Hepatocyte (in vitro differentiated cells): ENCODE measurements around the gene GNG13. TPM values are rescaled to one million over a fixed set of nuclear protein-coding genes. Genes with fewer than 3 reads are reported as not detected.

Source experiments
- DNase-seq: peaks from one replicate; pipeline ENCODE4 v3.0.0-alpha.2; 2016; ENCODE audit warnings: low spot score
- H2AFZ ChIP-seq: fragments of 200-600 bp; sonication (generic); 2 replicates; pipeline ENCODE4 v1.6.0; 2016; ENCODE audit warnings: antibody characterized with exemption, mild to moderate bottlenecking
- H3K27ac ChIP-seq: fragments of 200-600 bp; sonication (generic); 2 replicates; pipeline ENCODE4 v1.5.1; 2016; ENCODE audit warnings: mild to moderate bottlenecking
- H3K27me3 ChIP-seq: fragments of 200-600 bp; sonication (generic); 2 replicates; pipeline ENCODE4 v1.6.1; 2016
- H3K36me3 ChIP-seq: fragments of 200-600 bp; sonication (generic); replicated peaks from 2 replicates; pipeline ENCODE4 v1.5.1; 2016; ENCODE audit warnings: low read depth; ENCODE audit not compliant: insufficient read depth
- H3K4me1 ChIP-seq: fragments of 200-600 bp; sonication (generic); 2 replicates; pipeline ENCODE4 v1.5.1; 2016; ENCODE audit warnings: mild to moderate bottlenecking, moderate library complexity; ENCODE audit not compliant: insufficient read depth
- H3K4me2 ChIP-seq: fragments of 200-600 bp; sonication (generic); 2 replicates; pipeline ENCODE4 v1.6.0; 2016
- H3K4me3 ChIP-seq: fragments of 200-600 bp; sonication (generic); 2 replicates; pipeline ENCODE4 v1.5.1; 2016; ENCODE audit warnings: mild to moderate bottlenecking
- H3K79me2 ChIP-seq: fragments of 200-600 bp; sonication (generic); 2 replicates; pipeline ENCODE4 v1.6.0; 2017; ENCODE audit warnings: mild to moderate bottlenecking
- H3K9me2 ChIP-seq: fragments of 200-600 bp; sonication (generic); replicated peaks from 2 replicates; pipeline ENCODE4 v1.6.0; 2017; ENCODE audit warnings: mild to moderate bottlenecking; ENCODE audit not compliant: insufficient read depth
- H3K9me3 ChIP-seq: fragments of 200-600 bp; sonication (generic); 2 replicates; pipeline ENCODE4 v1.5.1; 2016; ENCODE audit warnings: low read depth, mild to moderate bottlenecking
- H4K20me1 ChIP-seq: fragments of 200-600 bp; sonication (generic); 2 replicates; pipeline ENCODE4 v1.6.0; 2016; ENCODE audit warnings: mild to moderate bottlenecking; ENCODE audit not compliant: insufficient read depth, poor library complexity, severe bottlenecking
- EZH2 ChIP-seq: fragments of 200-600 bp; sonication (generic); IDR thresholded peaks from 2 replicates; pipeline ENCODE4 v1.6.1; 2016; ENCODE audit warnings: antibody characterized with exemption, mild to moderate bottlenecking, borderline replicate concordance
- EZH2phosphoT487 ChIP-seq: fragments of 200-600 bp; sonication (generic); IDR thresholded peaks from one replicate; pipeline ENCODE4 v1.6.1; 2018; ENCODE audit warnings: antibody characterized with exemption, mild to moderate bottlenecking, low read depth, moderate library complexity; ENCODE audit not compliant: unreplicated experiment, severe bottlenecking
- WGBS: methylation state at CpG from one replicate; pipeline ENCODE4 v1.1.6; 2016; ENCODE audit warnings: low lambda C conversion rate; ENCODE audit errors: missing lambda C conversion rate; 5-methylcytosine and 5-hydroxymethylcytosine counted together
- polyA plus RNA-seq: library from polyadenylated mRNA; unstranded; fragments of >200 nt; fragmentation: Nextera tagmentation; extraction: Ambion mirVana; gene quantifications from 2 replicates; pipeline ENCODE4 v1.2.1, GENCODE V29; 2016
- total RNA-seq: library from RNA; depleted of rRNA; stranded (reverse); fragments of >200 nt; gene quantifications from 2 replicates; pipeline ENCODE4 v1.2.3, GENCODE V29; 2014
- TF ChIP-seq, protein P1 (sequence below): fragments of 200-600 bp; sonication (generic); IDR thresholded peaks from 2 replicates; pipeline ENCODE4 v1.5.1; 2016; ENCODE audit warnings: antibody characterized with exemption, mild to moderate bottlenecking; ENCODE audit not compliant: poor library complexity

GNG13 gene
- total and polyA plus RNA-seq, 2 experiments from 2014 or later: not detected

DNA sequence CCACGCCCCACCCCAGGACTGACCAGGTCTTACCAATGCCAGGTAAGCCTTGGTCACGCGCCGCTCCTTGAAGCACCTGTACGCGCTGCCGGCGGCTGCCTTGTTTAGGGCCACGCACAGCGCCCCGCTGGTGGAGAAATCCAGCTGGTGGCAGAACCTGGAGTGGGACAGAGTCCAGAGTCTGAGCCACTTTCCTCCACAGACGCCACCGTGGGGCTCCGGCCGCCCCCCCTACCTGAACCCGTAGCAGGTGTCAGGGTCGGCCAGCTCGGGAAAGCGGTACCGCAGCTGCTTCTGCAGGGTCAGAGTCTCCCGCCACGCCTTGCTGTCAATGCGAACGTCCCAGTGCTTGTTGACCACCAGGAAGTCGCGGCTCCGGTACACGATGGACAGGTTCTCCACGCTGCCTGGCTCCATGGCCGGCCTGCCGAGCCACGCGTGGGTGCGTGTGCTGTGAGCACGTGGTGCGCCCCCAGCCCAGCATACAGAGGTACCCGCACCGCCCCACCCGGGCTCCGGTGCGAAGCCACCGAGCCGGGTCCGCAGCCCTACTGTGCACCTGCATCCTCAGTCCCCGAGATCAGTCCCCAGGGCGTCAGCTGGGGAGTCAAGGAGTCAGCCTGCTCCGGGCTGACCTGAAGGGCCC lies 13.1 kb downstream of the GNG13 start:
- Histone ChIP-seq H3K4me1 (peaks cover 7% of the 10 kb centered on the region), H3K27me3 (no peaks in the 10 kb centered on the region), H3K9me3 (no peaks in the 10 kb centered on the region), H3K4me3 (peak overlapping the region; percentile 98), H3K27ac (peak overlapping the region; percentile 65), H3K4me2 (peak overlapping the region; percentile 98), H2AFZ (no peak overlapping the region), H3K36me3 (no peaks in the 10 kb centered on the region), H3K79me2 (peaks cover 19% of the 10 kb centered on the region), H3K9me2 (no peaks in the 10 kb centered on the region), H4K20me1 (peaks cover 5% of the 10 kb centered on the region)
- WGBS: 50% methylated on average over 45 of the region's 47 CpGs
- DNase-seq: peak; percentile 50
- TF ChIP-seq EZH2phosphoT487 (no peak), EZH2 (no peak)
- TF ChIP-seq, protein P1, sequence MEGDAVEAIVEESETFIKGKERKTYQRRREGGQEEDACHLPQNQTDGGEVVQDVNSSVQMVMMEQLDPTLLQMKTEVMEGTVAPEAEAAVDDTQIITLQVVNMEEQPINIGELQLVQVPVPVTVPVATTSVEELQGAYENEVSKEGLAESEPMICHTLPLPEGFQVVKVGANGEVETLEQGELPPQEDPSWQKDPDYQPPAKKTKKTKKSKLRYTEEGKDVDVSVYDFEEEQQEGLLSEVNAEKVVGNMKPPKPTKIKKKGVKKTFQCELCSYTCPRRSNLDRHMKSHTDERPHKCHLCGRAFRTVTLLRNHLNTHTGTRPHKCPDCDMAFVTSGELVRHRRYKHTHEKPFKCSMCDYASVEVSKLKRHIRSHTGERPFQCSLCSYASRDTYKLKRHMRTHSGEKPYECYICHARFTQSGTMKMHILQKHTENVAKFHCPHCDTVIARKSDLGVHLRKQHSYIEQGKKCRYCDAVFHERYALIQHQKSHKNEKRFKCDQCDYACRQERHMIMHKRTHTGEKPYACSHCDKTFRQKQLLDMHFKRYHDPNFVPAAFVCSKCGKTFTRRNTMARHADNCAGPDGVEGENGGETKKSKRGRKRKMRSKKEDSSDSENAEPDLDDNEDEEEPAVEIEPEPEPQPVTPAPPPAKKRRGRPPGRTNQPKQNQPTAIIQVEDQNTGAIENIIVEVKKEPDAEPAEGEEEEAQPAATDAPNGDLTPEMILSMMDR: no peak

DNA sequence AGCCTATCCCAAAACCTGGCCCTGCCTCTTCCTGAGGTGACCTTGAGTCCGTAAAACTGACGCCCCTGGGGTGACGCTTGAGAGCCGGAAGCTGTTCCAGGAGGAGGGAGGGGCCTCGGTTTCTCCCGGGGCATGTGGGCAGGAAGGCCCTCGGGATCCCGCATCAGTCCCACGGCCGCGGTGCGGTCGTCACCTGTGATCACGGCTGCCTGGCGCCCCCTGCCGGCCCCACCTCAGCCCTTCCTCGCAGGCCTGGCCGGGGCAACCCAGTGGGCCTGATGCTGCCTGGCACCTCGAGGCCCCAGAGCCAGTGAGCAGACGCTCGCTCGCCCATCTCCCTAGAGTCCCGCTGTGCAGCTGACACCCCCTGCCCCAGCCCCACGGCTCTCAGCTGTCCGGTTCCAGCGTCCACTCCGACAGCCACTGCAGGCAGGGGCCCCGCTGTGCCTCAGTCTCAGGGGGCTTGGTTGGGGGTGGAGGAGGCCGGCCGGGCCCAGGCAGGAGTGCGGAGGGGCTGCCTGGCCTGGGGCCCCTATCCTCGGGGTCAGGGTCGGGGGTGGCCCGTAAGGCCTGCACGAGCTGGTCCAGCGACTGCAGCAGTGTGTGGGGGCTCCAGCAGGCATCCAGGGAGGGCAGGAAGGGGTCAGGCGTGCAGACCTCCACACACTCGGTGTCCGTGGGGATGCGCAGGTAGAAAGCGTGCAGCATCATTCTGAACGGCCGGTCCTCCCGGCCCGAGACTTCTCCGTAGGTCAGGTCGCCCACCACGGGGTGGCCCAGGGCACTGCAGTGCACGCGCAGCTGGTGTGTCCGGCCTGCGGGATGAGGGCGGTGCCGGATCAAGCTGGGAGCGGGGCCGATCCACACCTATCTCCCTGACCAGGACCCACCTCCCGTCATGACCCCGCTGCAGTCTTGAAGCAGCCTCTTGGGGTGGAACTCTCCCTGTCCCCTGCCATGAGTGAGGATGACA lies 14.7 kb downstream of the GNG13 start:
- Histone ChIP-seq H3K9me2 (no peaks in the 10 kb centered on the region), H3K36me3 (no peaks in the 10 kb centered on the region), H3K4me3 (no peak overlapping the region), H3K27me3 (no peaks in the 10 kb centered on the region), H3K79me2 (peaks cover 19% of the 10 kb centered on the region), H2AFZ (no peak overlapping the region), H4K20me1 (peaks cover 5% of the 10 kb centered on the region), H3K27ac (no peak overlapping the region), H3K4me1 (peaks cover 7% of the 10 kb centered on the region), H3K9me3 (no peaks in the 10 kb centered on the region), H3K4me2 (no peak overlapping the region)
- WGBS: 75% methylated on average over 37 of the region's 58 CpGs
- no peak for TF ChIP-seq EZH2
- TF ChIP-seq, protein P1: peak; percentile 66
- DNase-seq: peak; percentile 85

DNA sequence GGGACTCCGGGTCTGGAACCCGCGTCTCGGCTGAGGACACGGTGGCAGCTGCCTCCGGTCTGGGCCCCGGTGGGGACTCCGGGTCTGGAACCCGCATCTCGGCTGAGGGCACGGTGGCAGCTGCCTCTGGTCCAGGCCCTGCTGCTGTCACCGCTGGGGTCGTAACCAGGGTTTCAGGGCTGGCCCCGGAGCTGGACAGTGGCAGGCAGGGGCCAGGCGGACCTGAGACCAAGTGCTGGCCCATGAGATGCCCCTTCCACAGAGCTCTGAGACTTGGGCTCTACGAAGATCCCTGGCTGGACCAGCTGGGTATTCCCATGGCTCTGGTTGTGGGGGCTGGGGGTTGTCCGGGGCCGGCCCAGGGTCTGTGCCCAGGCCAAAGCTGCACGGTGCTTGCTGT lies 16.1 kb downstream of the GNG13 start:
- no peak overlapping the region for H2AFZ ChIP-seq
- peaks cover 7% of the 10 kb centered on the region for H3K4me1 ChIP-seq
- 95% methylated on average over 18 of the region's 19 CpGs for WGBS
- no peak overlapping the region for H3K4me3 ChIP-seq
- H3K27me3 ChIP-seq: no peaks in the 10 kb centered on the region
- no peak for TF ChIP-seq EZH2phosphoT487
- no peak for TF ChIP-seq EZH2
- H3K36me3 ChIP-seq: no peaks in the 10 kb centered on the region
- no peak for DNase-seq
- H3K9me2 ChIP-seq: no peaks in the 10 kb centered on the region
- peaks cover 5% of the 10 kb centered on the region for H4K20me1 ChIP-seq
- H3K79me2 ChIP-seq: peaks cover 18% of the 10 kb centered on the region
- no peak overlapping the region for H3K27ac ChIP-seq
- no peaks in the 10 kb centered on the region for H3K9me3 ChIP-seq
- H3K4me2 ChIP-seq: no peak overlapping the region
